ENCODE measurements around the gene TLX3.

TLX3 gene

GRCh38 chr5:171318026-171318425 lies 9.0 kb downstream of the TLX3 start:
- no peak for DNase-seq (ENCODE audit: low spot score)
- CTCF ChIA-PET = interaction anchor here (0.5 kb wide), 1 partner anchor 16 kb away, joined by 3 read pairs; no protein-coding TSS in a partner anchor
- POLR2A ChIA-PET (ENCODE audit: low non-redundant PET) = no interaction called here
- H3K27ac ChIP-seq = no peak overlapping the region
- no peak for TF ChIP-seq CTCF (conservative IDR thresholded peaks at IDR 0.05; ENCODE audit: low read depth)

GRCh38 chr5:171321447-171321846 lies 12.4 kb downstream of the TLX3 start:
- no peak for TF ChIP-seq CTCF (conservative IDR thresholded peaks at IDR 0.05; ENCODE audit: low read depth)
- POLR2A ChIA-PET (ENCODE audit: low non-redundant PET) = interaction anchor here (0.5 kb wide), 1 partner anchor 41 kb away, joined by 3 read pairs; no protein-coding TSS in a partner anchor

GRCh38 chr5:171322527-171322926 lies 13.5 kb downstream of the TLX3 start:
- H3K27ac ChIP-seq = no peak overlapping the region
- TF ChIP-seq CTCF (conservative IDR thresholded peaks at IDR 0.05; ENCODE audit: low read depth) = no peak
- DNase-seq (ENCODE audit: low spot score) = no peak
- CTCF ChIA-PET = interaction anchor here (0.6 kb wide), 2 partner anchors 37 to 1947 kb away, joined by 3 read pairs; no protein-coding TSS in a partner anchor
- POLR2A ChIA-PET (ENCODE audit: low non-redundant PET) = no interaction called here

More at GRCh38 chr5:171321447-171321846, 12.4 kb downstream of the TLX3 start:
- CTCF ChIA-PET = no interaction called here
- DNase-seq (ENCODE audit: low spot score) = no peak
- H3K27ac ChIP-seq = no peak overlapping the region

- DNase-seq (ENCODE audit: low spot score) = no peak
- CTCF ChIA-PET = interaction anchor here (0.6 to 1.3 kb wide), 4 partner anchors 13 to 1946 kb away, joined by 3 to 5 read pairs (median 3); partner anchors contain the start of gene TLX3
- POLR2A ChIA-PET (ENCODE audit: low non-redundant PET) = no interaction called here
- no peak for TF ChIP-seq CTCF (conservative IDR thresholded peaks at IDR 0.05; ENCODE audit: low read depth)
- H3K27ac ChIP-seq = no peak overlapping the region
Measured at GRCh38 chr5:171323007-171323406, 14.0 kb downstream of the TLX3 start.

- POLR2A ChIA-PET (ENCODE audit: low non-redundant PET) = no interaction called here
- no peak for TF ChIP-seq CTCF (conservative IDR thresholded peaks at IDR 0.05; ENCODE audit: low read depth)
Measured at GRCh38 chr5:171323806-171324632, 15.0 kb downstream of the TLX3 start.

GRCh38 chr5:171330021-171330420 lies 21.0 kb downstream of the TLX3 start:
- H3K27ac ChIP-seq = no peak overlapping the region
- TF ChIP-seq CTCF (conservative IDR thresholded peaks at IDR 0.05; ENCODE audit: low read depth) = no peak
- POLR2A ChIA-PET (ENCODE audit: low non-redundant PET) = no interaction called here
- CTCF ChIA-PET = interaction anchor here (0.8 kb wide), 1 partner anchor 122 kb away, joined by 3 read pairs; no protein-coding TSS in a partner anchor
- no peak for DNase-seq (ENCODE audit: low spot score)

More at GRCh38 chr5:171323806-171324632, 15.0 kb downstream of the TLX3 start:
- CTCF ChIA-PET = interaction anchor here (0.6 to 1.3 kb wide), 7 partner anchors 15 to 515 kb away, joined by 3 to 5 read pairs (median 3); partner anchors contain the start of gene TLX3
- H3K27ac ChIP-seq = no peak overlapping the region
- no peak for DNase-seq (ENCODE audit: low spot score)
